Measurements from ENCODE around the gene MESP2. TPM values are rescaled to one million over a fixed set of nuclear protein-coding genes. Genes with fewer than 3 reads are reported as not detected.

The MESP2 gene
- total and polyA plus RNA-seq, 2 of the 13 experiments (the other 11 are each of a cell fraction or from before 2014, with no cell fraction given) = not detected

DNA sequence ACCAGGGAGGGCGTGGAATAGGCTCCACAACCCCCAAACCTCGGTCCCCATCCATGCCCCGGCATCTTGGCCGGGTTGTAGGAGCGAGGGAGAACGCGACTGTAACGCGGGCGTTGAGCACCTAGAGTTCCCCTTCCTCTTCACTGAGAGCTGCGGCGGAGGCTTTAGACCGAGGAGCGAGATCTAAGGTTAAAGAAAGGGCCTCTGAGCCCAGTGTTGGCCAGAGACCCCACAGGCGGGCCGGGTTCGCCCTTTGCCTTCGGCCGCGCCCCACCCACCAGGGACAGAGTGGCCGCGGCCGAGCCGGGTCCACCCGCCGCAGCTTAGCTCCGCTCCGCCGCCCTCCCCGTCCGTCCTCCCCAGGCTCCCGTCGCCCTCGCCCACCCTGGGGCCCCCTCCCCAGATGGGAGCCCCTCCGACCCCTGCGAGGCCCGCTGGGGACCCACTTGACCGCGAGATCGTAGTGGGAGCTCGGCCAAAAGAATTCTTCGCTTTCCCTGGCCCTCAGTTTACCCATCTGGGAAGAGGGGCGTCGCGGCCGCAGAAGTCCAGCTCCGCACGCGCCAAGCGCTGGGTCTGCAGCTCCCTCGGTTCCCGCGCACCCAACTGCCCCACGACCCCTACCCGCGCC, 38.1 kb downstream of the MESP2 start (continued):
- TF ChIP-seq NR2F1 (CRISPR knock-in tag; IDR thresholded peaks at IDR 0.05) (no peak), ZNF20 (CRISPR knock-in tag; IDR thresholded peaks at IDR 0.05) (no peak), ADNP (CRISPR knock-in tag; IDR thresholded peaks at IDR 0.05) (0 out of 2 replicates have a peak, but pooled peaks have one; percentile 23), ZNF629 (CRISPR knock-in tag; conservative IDR thresholded peaks at IDR 0.05) (peak; percentile 86), ZNF256 (CRISPR knock-in tag; conservative IDR thresholded peaks at IDR 0.05) (no peak), ZNF772 (CRISPR knock-in tag; IDR thresholded peaks at IDR 0.05) (no peak), NAIF1 (CRISPR knock-in tag; IDR thresholded peaks at IDR 0.05; ENCODE audit: borderline replicate concordance) (no peak), SALL1 (CRISPR knock-in tag; IDR thresholded peaks at IDR 0.05) (peak; percentile 37; the same call in 1 of the 2 replicates), MAFG (CRISPR knock-in tag; IDR thresholded peaks at IDR 0.05) (no peak), KDM5A (IDR thresholded peaks at IDR 0.05; ENCODE audit: borderline replicate concordance, low read length) (peak; percentile 34; the same call in 1 of the 2 replicates), ZNF672 (CRISPR knock-in tag; IDR thresholded peaks at IDR 0.05) (no peak), ZSCAN9 (CRISPR knock-in tag; IDR thresholded peaks at IDR 0.05; ENCODE audit: borderline replicate concordance) (no peak), ZNF773 (CRISPR knock-in tag; IDR thresholded peaks at IDR 0.05; ENCODE audit: borderline replicate concordance) (0 out of 2 replicates have a peak, but pooled peaks have one; percentile 18), ZBTB20 (CRISPR knock-in tag; IDR thresholded peaks at IDR 0.05; ENCODE audit: borderline replicate concordance, low read depth) (no peak; the same call in 1 of the 2 replicates)
- TF ChIP-seq, protein P1, sequence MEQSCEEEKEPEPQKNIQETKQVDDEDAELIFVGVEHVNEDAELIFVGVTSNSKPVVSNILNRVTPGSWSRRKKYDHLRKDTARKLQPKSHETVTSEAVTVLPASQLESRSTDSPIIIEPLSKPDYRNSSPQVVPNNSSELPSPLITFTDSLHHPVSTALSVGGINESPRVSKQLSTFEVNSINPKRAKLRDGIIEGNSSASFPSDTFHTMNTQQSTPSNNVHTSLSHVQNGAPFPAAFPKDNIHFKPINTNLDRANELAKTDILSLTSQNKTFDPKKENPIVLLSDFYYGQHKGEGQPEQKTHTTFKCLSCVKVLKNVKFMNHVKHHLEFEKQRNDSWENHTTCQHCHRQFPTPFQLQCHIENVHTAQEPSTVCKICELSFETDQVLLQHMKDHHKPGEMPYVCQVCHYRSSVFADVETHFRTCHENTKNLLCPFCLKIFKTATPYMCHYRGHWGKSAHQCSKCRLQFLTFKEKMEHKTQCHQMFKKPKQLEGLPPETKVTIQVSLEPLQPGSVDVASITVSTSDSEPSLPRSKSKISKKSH (CRISPR knock-in tag; IDR thresholded peaks at IDR 0.05; ENCODE audit: borderline replicate concordance) = no peak
- TF ChIP-seq, protein P2, sequence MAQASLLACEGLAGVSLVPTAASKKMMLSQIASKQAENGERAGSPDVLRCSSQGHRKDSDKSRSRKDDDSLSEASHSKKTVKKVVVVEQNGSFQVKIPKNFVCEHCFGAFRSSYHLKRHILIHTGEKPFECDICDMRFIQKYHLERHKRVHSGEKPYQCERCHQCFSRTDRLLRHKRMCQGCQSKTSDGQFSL (CRISPR knock-in tag; IDR thresholded peaks at IDR 0.05) = no peak
- TF ChIP-seq, protein P3, sequence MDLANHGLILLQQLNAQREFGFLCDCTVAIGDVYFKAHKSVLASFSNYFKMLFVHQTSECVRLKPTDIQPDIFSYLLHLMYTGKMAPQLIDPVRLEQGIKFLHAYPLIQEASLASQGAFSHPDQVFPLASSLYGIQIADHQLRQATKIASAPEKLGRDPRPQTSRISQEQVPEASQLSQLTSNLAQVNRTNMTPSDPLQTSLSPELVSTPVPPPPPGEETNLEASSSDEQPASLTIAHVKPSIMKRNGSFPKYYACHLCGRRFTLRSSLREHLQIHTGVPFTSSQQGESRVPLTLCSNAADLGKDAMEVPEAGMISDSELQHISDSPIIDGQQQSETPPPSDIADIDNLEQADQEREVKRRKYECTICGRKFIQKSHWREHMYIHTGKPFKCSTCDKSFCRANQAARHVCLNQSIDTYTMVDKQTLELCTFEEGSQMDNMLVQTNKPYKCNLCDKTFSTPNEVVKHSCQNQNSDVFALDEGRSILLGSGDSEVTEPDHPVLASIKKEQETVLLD (CRISPR knock-in tag; IDR thresholded peaks at IDR 0.05; ENCODE audit: low read depth) = peak; percentile 8; the same call in 1 of the 2 replicates
- TF ChIP-seq, protein P4, sequence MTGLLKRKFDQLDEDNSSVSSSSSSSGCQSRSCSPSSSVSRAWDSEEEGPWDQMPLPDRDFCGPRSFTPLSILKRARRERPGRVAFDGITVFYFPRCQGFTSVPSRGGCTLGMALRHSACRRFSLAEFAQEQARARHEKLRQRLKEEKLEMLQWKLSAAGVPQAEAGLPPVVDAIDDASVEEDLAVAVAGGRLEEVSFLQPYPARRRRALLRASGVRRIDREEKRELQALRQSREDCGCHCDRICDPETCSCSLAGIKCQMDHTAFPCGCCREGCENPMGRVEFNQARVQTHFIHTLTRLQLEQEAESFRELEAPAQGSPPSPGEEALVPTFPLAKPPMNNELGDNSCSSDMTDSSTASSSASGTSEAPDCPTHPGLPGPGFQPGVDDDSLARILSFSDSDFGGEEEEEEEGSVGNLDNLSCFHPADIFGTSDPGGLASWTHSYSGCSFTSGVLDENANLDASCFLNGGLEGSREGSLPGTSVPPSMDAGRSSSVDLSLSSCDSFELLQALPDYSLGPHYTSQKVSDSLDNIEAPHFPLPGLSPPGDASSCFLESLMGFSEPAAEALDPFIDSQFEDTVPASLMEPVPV (CRISPR knock-in tag; IDR thresholded peaks at IDR 0.05) = no peak
- TF ChIP-seq, protein P5, sequence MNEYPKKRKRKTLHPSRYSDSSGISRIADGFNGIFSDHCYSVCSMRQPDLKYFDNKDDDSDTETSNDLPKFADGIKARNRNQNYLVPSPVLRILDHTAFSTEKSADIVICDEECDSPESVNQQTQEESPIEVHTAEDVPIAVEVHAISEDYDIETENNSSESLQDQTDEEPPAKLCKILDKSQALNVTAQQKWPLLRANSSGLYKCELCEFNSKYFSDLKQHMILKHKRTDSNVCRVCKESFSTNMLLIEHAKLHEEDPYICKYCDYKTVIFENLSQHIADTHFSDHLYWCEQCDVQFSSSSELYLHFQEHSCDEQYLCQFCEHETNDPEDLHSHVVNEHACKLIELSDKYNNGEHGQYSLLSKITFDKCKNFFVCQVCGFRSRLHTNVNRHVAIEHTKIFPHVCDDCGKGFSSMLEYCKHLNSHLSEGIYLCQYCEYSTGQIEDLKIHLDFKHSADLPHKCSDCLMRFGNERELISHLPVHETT (CRISPR knock-in tag; conservative IDR thresholded peaks at IDR 0.05) = no peak
- TF ChIP-seq, protein P6, sequence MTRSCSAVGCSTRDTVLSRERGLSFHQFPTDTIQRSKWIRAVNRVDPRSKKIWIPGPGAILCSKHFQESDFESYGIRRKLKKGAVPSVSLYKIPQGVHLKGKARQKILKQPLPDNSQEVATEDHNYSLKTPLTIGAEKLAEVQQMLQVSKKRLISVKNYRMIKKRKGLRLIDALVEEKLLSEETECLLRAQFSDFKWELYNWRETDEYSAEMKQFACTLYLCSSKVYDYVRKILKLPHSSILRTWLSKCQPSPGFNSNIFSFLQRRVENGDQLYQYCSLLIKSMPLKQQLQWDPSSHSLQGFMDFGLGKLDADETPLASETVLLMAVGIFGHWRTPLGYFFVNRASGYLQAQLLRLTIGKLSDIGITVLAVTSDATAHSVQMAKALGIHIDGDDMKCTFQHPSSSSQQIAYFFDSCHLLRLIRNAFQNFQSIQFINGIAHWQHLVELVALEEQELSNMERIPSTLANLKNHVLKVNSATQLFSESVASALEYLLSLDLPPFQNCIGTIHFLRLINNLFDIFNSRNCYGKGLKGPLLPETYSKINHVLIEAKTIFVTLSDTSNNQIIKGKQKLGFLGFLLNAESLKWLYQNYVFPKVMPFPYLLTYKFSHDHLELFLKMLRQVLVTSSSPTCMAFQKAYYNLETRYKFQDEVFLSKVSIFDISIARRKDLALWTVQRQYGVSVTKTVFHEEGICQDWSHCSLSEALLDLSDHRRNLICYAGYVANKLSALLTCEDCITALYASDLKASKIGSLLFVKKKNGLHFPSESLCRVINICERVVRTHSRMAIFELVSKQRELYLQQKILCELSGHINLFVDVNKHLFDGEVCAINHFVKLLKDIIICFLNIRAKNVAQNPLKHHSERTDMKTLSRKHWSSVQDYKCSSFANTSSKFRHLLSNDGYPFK (CRISPR knock-in tag; IDR thresholded peaks at IDR 0.05; ENCODE audit: borderline replicate concordance) = peak; percentile 5; the same call in 1 of the 2 replicates
